Ascending aorta (tissue), 2 donors: ENCODE results near the gene METTL9. TPM values are rescaled to one million over a fixed set of nuclear protein-coding genes. Genes with fewer than 3 reads are reported as not detected.

Experiments used
- DNase-seq, 2 donors: peaks; one replicate each; pipeline ENCODE4 v3.0.0-alpha.2; 2019; ENCODE audit warnings: low spot score in 2 of 2
- H3K27ac ChIP-seq, 2 donors: fragments of 200-600 bp; sonication (generic); one replicate each; pipeline ENCODE4 v1.5.1; 2016 to 2017; ENCODE audit warnings: mild to moderate bottlenecking in 1 of 2
- H3K27me3 ChIP-seq: fragments of 200-600 bp; sonication (generic); one replicate; pipeline ENCODE4 v1.5.1; 2017
- H3K36me3 ChIP-seq, 2 donors: fragments of 200-600 bp; sonication (generic); one replicate each; pipeline ENCODE4 v1.5.1; 2016
- H3K4me1 ChIP-seq, 2 donors: fragments of 200-600 bp; sonication (generic); one replicate each; pipeline ENCODE4 v1.5.1; 2016 to 2017; ENCODE audit warnings: mild to moderate bottlenecking in 1 of 2
- H3K4me3 ChIP-seq, 2 donors: fragments of 200-600 bp; sonication (generic); one replicate each; pipeline ENCODE4 v1.5.1; 2016 to 2017; ENCODE audit warnings: mild to moderate bottlenecking in 1 of 2
- H3K9me3 ChIP-seq, 2 donors: fragments of 200-600 bp; sonication (generic); one replicate each; pipeline ENCODE4 v1.5.1; 2016
- CTCF ChIP-seq, 3 experiments: fragments of 200-600 bp in 2 of 3; fragments of 450-650 bp in 1 of 3; sonication (generic) in 2 of 3; IDR thresholded peaks; one replicate each; pipeline ENCODE4 v1.5.1; 2016 to 2019; ENCODE audit warnings: antibody characterized with exemption in 3 of 3, mild to moderate bottlenecking in 1 of 3, moderate library complexity in 1 of 3
- intact Hi-C: fragments of 100-400 bp; cut with DNase I; formaldehyde crosslinking; loops from one replicate; pipeline ENCODE4 v1.15.1; 2023
- total RNA-seq: library from RNA; depleted of rRNA; stranded (reverse); fragments of >200 nt; gene quantifications from one replicate; pipeline ENCODE4 v1.1.0, GENCODE V29; 2016

METTL9 gene
- total RNA-seq, 1 donor from 2014 or later, result 168 TPM

GRCh38 chr16:21703589-21704174, 104.3 kb downstream of the METTL9 start:
- Histone ChIP-seq H3K27me3 (peaks cover 4% of the 10 kb centered on the region), H3K4me1 (no peaks in the 10 kb centered on the region), H3K27ac (no peak overlapping the region), H3K4me3 (no peak overlapping the region), H3K9me3 (no peaks in the 10 kb centered on the region), H3K36me3 (no peaks in the 10 kb centered on the region)
- no peak for DNase-seq
- no peak for TF ChIP-seq CTCF (IDR thresholded peaks at IDR 0.05)
- intact Hi-C loops, result no loop called here

GRCh38 chr16:21704266-21704665, 104.9 kb downstream of the METTL9 start:
- Histone ChIP-seq H3K27ac (no peak overlapping the region), H3K9me3 (no peaks in the 10 kb centered on the region), H3K36me3 (no peaks in the 10 kb centered on the region), H3K27me3 (peaks cover 4% of the 10 kb centered on the region), H3K4me3 (no peak overlapping the region), H3K4me1 (no peaks in the 10 kb centered on the region)
- intact Hi-C loops, result no loop called here
- TF ChIP-seq CTCF (IDR thresholded peaks at IDR 0.05), result no peak
- DNase-seq, result no peak

GRCh38 chr16:21704733-21705132, 105.4 kb downstream of the METTL9 start:
- no peak for TF ChIP-seq CTCF (IDR thresholded peaks at IDR 0.05)
- H3K4me3 ChIP-seq, result no peak overlapping the region
- no peak for DNase-seq
- H3K27ac ChIP-seq, result no peak overlapping the region
- no peaks in the 10 kb centered on the region for H3K36me3 ChIP-seq
- H3K27me3 ChIP-seq, result peaks cover 4% of the 10 kb centered on the region
- no peaks in the 10 kb centered on the region for H3K4me1 ChIP-seq
- no peaks in the 10 kb centered on the region for H3K9me3 ChIP-seq
- intact Hi-C loops, result loop anchor here (5.0 kb wide), 1 partner anchor 122 kb away; no protein-coding TSS in a partner anchor

Other genes starting within 250 kb of the METTL9 start
- gene IGSF6, start 53.0 kb downstream of the METTL9 start, total RNA-seq, result 3.1 TPM
- gene OTOA, start 64.4 kb downstream of the METTL9 start, total RNA-seq, result not detected